HepG2 (cell line): ENCODE data around the gene SPATA13. TPM values are rescaled to one million over a fixed set of nuclear protein-coding genes. Genes with fewer than 3 reads are reported as not detected.

ENCODE experiments used
- BRF2 ChIP-seq: sonication (generic); formaldehyde crosslinking; IDR thresholded peaks from 2 replicates; pipeline ENCODE4 v1.8.1; 2022; ENCODE audit warnings: mild to moderate bottlenecking, missing genetic modification reagents
- FOXO1 ChIP-seq: sonication (generic); formaldehyde crosslinking; IDR thresholded peaks from 2 replicates; pipeline ENCODE4 v1.4.0; 2020; ENCODE audit warnings: missing genetic modification reagents
- FOXP4 ChIP-seq: sonication (generic); formaldehyde crosslinking; IDR thresholded peaks from 2 replicates; pipeline ENCODE4 v1.4.0; 2020; ENCODE audit warnings: missing genetic modification reagents
- GPN1 ChIP-seq: sonication (generic); formaldehyde crosslinking; IDR thresholded peaks from 2 replicates; pipeline ENCODE4 v1.5.1; 2020; ENCODE audit warnings: missing genetic modification reagents, borderline replicate concordance
- NR1H2 ChIP-seq: sonication (generic); formaldehyde crosslinking; IDR thresholded peaks from 2 replicates; pipeline ENCODE4 v1.8.1; 2022; ENCODE audit warnings: low read depth, missing genetic modification reagents, borderline replicate concordance
- PITX1 ChIP-seq: sonication (generic); formaldehyde crosslinking; IDR thresholded peaks from 2 replicates; pipeline ENCODE4 v1.5.1; 2020; ENCODE audit warnings: mild to moderate bottlenecking, missing genetic modification reagents
- PRDM4 ChIP-seq: sonication (generic); formaldehyde crosslinking; IDR thresholded peaks from 2 replicates; pipeline ENCODE4 v1.9.0; 2021; ENCODE audit warnings: missing genetic modification reagents, borderline replicate concordance
- RELA ChIP-seq: sonication (generic); formaldehyde crosslinking; IDR thresholded peaks from 2 replicates; pipeline ENCODE4 v1.4.0; 2020; ENCODE audit warnings: missing genetic modification reagents
- XRCC5 ChIP-seq: fragments of 200-400 bp; formaldehyde crosslinking; optimal IDR thresholded peaks from 2 replicates; pipeline ENCODE3; 2017; ENCODE audit warnings: mild to moderate bottlenecking, low read length
- ZNF251 ChIP-seq: sonication (generic); formaldehyde crosslinking; IDR thresholded peaks from 2 replicates; pipeline ENCODE4 v1.9.0; 2021; ENCODE audit warnings: mild to moderate bottlenecking, missing genetic modification reagents
- ZNF441 ChIP-seq: sonication (generic); formaldehyde crosslinking; IDR thresholded peaks from 2 replicates; pipeline ENCODE4 v1.7.0; 2021; ENCODE audit warnings: missing genetic modification reagents, borderline replicate concordance
- ZNF83 ChIP-seq: sonication (generic); formaldehyde crosslinking; IDR thresholded peaks from 2 replicates; pipeline ENCODE4 v1.4.0; 2020; ENCODE audit warnings: missing genetic modification reagents, mild to moderate bottlenecking, borderline replicate concordance
- ZSCAN22 ChIP-seq: sonication (generic); formaldehyde crosslinking; IDR thresholded peaks from 2 replicates; pipeline ENCODE4 v1.4.0; 2020; ENCODE audit warnings: mild to moderate bottlenecking, missing genetic modification reagents
- polyA plus RNA-seq, 8 experiments: library from polyadenylated mRNA; depleted of rRNA in 3 of 8; stranded (reverse) in 7 of 8; unstranded in 1 of 8; fragments of >200 nt; fragmentation: Illumina TruSeq in 4 of 8; extraction: Trizol in 4 of 8; gene quantifications; 2 replicates each; pipeline versions ENCODE4 v1.2.1 to v1.2.3, GENCODE V29; 2011 to 2016; ENCODE audit warnings: low read depth in 4 of 8, missing spikeins in 1 of 8, mixed read lengths in 1 of 8; ENCODE audit not compliant: insufficient read depth in 1 of 8
- total RNA-seq, 5 experiments: library from RNA; depleted of rRNA; stranded (reverse); fragments of >200 nt; fragmentation: Illumina TruSeq; extraction: Trizol; gene quantifications; 2 replicates each; pipeline ENCODE4 v1.2.3, GENCODE V29; 2016; ENCODE audit warnings: low read depth in 1 of 5

Gene SPATA13
- total and polyA plus RNA-seq, 2 of the 13 experiments (the other 11 are each of a cell fraction or from before 2014, with no cell fraction given) = 11.3 to 14.2 TPM

- TF ChIP-seq NR1H2 (CRISPR knock-in tag) (no peak), ZNF83 (CRISPR knock-in tag) (peak; percentile 81; the same call in 1 of the 2 replicates), BRF2 (CRISPR knock-in tag) (no peak), ZNF441 (CRISPR knock-in tag) (no peak), XRCC5 (no peak), GPN1 (CRISPR knock-in tag) (no peak), ZNF251 (CRISPR knock-in tag) (no peak), FOXP4 (CRISPR knock-in tag) (peak; percentile 90), ZSCAN22 (CRISPR knock-in tag) (no peak), RELA (CRISPR knock-in tag) (no peak), FOXO1 (CRISPR knock-in tag) (peak; percentile 92), PITX1 (CRISPR knock-in tag) (no peak), PRDM4 (CRISPR knock-in tag) (no peak)
- TF ChIP-seq, all 625 proteins: peak for 147
Measured at GRCh38 chr13:24217601-24218281, 57.2 kb downstream of the SPATA13 start (continued).
